AG04449 (cell line): ENCODE data around the gene TP53.
A peak's percentile ranks its signal among the peaks of the same experiment; 100 is the strongest.

Experiments used
- CTCF ChIA-PET: fragments of 350-600 bp; formaldehyde crosslinking; extraction: SDS; loops from one replicate; lab custom pipeline; 2021; ENCODE audit warnings: antibody characterized with exemption; lab: Yijun Ruan, JAX
- POLR2A ChIA-PET: fragments of 400-600, 350-600 bp; formaldehyde crosslinking; extraction: SDS; loops from one replicate; lab custom pipeline; 2020; ENCODE audit warnings: antibody characterized with exemption, inconsistent platforms; lab: Yijun Ruan, JAX
- DNase-seq: peaks from one replicate; pipeline ENCODE4 v3.0.0-alpha.2; 2010; ENCODE audit warnings: low read depth, low spot score
- H3K4me3 ChIP-seq: 2 replicates; pipeline ENCODE4 v1.5.1; 2011; ENCODE audit warnings: low read depth, mild to moderate bottlenecking, control low read depth, low read length
- CTCF ChIP-seq: IDR thresholded peaks from one replicate; pipeline ENCODE4 v1.5.1; 2011; ENCODE audit warnings: mild to moderate bottlenecking, moderate library complexity, low read length, control low read depth, inconsistent platforms; ENCODE audit not compliant: insufficient read depth; ENCODE audit errors: missing control alignments

Gene TP53

DNA sequence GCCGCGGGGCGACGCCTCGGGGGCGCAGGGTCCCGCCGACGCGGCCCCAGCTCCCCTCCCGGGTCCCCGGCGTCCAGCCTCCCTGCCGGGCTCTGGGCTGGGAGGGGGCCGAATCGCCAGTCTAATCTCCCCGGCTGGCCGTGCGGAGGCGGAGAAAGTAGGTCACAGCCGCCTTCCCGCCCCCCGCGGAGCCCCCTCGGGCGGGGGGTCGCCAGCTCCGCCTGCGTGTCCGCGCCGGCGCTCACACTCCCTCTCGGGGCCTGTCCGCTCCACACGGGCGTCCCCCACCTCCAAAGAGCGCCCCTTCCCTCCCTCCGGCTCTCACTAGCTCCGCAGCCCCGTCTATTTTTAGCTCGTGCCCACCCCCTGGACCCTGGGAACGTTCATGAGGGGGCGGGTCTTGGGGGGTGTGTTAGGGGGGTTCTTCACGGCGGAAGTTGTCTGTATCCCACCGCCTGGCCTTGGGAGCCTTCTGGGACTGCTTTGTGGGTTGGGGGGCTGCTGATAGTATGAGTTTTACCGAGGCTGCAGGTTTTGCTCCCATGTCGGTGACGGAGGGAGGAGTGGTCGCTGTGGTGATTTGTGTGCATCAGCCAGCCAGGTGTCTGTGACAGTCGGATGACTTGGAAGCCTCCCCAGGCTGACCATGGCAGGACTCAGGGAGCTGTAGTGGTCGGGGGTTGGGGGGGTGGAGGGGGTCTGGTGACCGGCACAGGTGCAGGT, 35.5 kb downstream of the TP53 start:
- H3K4me3 ChIP-seq: no peak overlapping the region
- ChIA-PET POLR2A (interaction anchor here (0.6 to 1.1 kb wide), 2 partner anchors 29 to 36 kb away, joined by 4 read pairs; partner anchors contain the start of gene TP53), CTCF (interaction anchor here (1.6 to 3.1 kb wide), 3 partner anchors 17 to 38 kb away, joined by 3 to 26 read pairs (median 9); partner anchors contain the start of gene SHBG)
- no peak for TF ChIP-seq CTCF
- DNase-seq: no peak

DNA sequence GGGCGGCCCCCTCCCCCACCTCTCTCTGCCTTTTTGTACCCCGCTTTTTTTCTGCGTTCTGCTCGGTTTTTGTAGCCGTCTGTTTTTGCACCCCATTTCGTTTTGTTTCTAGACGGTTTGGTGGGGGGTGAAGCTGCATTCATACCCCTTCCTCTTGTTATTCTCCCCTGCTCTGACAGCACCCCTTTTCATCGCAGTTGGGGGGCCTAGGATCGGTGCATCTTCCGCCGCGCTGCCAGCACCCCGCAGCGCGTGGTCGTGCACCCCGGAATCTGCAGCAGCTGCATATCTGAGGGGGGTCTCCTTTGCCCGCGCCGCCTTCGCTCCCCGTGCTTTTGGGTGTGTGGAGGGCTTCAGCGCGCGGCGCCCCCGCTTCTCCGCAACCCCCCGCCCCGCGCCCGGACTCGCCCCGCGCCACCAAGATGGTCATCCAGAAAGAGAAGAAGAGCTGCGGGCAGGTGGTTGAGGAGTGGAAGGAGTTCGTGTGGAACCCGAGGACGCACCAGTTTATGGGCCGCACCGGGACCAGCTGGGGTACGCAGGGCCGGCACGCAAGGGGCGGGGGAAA, 36.1 kb downstream of the TP53 start:
- ChIA-PET POLR2A (no interaction called here), CTCF (interaction anchor here (0.6 to 3.1 kb wide), 6 partner anchors 12 to 92 kb away, joined by 3 to 26 read pairs (median 4); partner anchors contain the start of genes SHBG and WRAP53)
- no peak for DNase-seq
- peak overlapping the region; percentile 32 for H3K4me3 ChIP-seq
- TF ChIP-seq CTCF: no peak

DNA sequence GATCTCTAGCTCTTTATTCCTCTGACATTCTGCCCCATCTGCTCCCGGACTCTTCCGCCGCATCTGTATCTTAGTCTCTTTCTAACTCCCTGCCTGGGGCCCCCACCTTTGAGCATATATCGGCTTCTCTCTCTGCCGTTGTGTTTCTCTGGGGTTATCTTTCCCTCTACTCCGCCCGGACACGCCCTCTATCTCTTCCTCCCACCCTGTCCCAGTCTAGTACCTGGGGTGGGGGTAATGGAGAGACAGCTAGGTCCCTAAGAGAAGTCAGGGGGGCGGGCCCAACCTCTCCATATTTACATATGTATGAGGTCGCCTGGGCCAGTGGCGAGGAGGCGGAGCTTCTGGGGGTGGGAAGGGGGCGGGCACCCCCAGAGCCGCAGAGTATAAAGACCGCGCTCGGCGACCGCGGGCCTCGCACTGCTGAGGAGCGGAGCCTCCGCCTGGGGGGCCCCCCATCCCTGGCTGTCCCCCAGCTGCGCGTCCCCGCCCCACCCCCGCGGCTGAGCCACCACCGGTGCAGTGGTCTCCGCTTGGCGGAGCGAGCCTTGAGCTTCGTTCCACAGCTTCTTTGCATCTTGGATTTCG, 36.7 kb downstream of the TP53 start, which contains the start of gene ATP1B2:
ATP1B2 (plus strand) TSS at position 418 of the 588 bp plus-strand sequence. CDS start 593 bp downstream, outside the sequence.
- CTCF ChIA-PET: interaction anchor here (0.6 to 3.1 kb wide), 7 partner anchors 11 to 93 kb away, joined by 3 to 26 read pairs (median 3); partner anchors contain the start of genes SHBG and WRAP53
- no peak for TF ChIP-seq CTCF
- peak within 1 kb of the TSS; percentile 32 for H3K4me3 ChIP-seq
- POLR2A ChIA-PET: no interaction called here
- DNase-seq: no peak

GRCh38 chr17:7647018-7647417, 40.3 kb downstream of the TP53 start:
- ChIA-PET POLR2A (no interaction called here), CTCF (interaction anchor here (1.3 to 3.4 kb wide), 3 partner anchors 15 to 57 kb away, joined by 4 to 15 read pairs (median 4); partner anchors contain the start of genes SOX15 and WRAP53)
- no peak for TF ChIP-seq CTCF
- DNase-seq: no peak
- no peak overlapping the region for H3K4me3 ChIP-seq

GRCh38 chr17:7646457-7646856, 40.8 kb downstream of the TP53 start:
- CTCF ChIA-PET: interaction anchor here (0.9 to 3.4 kb wide), 3 partner anchors 14 to 56 kb away, joined by 3 to 15 read pairs (median 4); partner anchors contain the start of genes SOX15 and WRAP53

More at GRCh38 chr17:7646457-7646856, 40.8 kb downstream of the TP53 start:
- DNase-seq: no peak
- no peak for TF ChIP-seq CTCF
- POLR2A ChIA-PET: no interaction called here
- H3K4me3 ChIP-seq: no peak overlapping the region
